ENCODE data around the gene ENGASE.

Gene ENGASE

DNA sequence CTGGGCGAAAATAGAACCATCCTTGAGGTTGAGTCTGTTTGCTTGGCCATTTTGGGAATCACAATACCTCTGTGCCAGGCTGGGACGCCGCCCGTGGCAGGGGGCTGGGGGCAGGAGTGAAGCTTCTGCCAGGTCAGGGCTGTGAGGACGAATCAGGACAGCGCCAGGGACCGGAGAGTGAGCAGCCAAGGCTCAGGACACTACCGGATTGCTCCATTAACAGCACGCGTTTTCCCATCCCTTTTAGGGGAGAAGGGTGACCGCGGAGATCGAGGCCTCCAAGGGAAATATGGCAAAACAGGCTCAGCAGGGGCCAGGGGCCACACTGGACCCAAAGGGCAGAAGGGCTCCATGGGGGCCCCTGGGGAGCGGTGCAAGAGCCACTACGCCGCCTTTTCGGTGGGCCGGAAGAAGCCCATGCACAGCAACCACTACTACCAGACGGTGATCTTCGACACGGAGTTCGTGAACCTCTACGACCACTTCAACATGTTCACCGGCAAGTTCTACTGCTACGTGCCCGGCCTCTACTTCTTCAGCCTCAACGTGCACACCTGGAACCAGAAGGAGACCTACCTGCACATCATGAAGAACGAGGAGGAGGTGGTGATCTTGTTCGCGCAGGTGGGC lies 27.2 kb upstream of the ENGASE start:
- no peaks in the 10 kb centered on the region for H3K27me3 ChIP-seq (ENCODE audit: control insufficient read depth, insufficient read depth, low read length)
- H3K4me1 ChIP-seq (ENCODE audit: control insufficient read depth, insufficient read depth, low read length) = no peaks in the 10 kb centered on the region
- no peak overlapping the region for H3K27ac ChIP-seq (ENCODE audit: low read depth, low read length)
- H3K9ac ChIP-seq (ENCODE audit: low read depth, low read length) = no peak overlapping the region
- H3K9me3 ChIP-seq (ENCODE audit: control insufficient read depth, insufficient read depth, low read length) = no peaks in the 10 kb centered on the region
- no peaks in the 10 kb centered on the region for H3K36me3 ChIP-seq (ENCODE audit: control insufficient read depth, insufficient read depth, low read length)
- no peak overlapping the region for H3K4me3 ChIP-seq (ENCODE audit: low read depth, low read length)

DNA sequence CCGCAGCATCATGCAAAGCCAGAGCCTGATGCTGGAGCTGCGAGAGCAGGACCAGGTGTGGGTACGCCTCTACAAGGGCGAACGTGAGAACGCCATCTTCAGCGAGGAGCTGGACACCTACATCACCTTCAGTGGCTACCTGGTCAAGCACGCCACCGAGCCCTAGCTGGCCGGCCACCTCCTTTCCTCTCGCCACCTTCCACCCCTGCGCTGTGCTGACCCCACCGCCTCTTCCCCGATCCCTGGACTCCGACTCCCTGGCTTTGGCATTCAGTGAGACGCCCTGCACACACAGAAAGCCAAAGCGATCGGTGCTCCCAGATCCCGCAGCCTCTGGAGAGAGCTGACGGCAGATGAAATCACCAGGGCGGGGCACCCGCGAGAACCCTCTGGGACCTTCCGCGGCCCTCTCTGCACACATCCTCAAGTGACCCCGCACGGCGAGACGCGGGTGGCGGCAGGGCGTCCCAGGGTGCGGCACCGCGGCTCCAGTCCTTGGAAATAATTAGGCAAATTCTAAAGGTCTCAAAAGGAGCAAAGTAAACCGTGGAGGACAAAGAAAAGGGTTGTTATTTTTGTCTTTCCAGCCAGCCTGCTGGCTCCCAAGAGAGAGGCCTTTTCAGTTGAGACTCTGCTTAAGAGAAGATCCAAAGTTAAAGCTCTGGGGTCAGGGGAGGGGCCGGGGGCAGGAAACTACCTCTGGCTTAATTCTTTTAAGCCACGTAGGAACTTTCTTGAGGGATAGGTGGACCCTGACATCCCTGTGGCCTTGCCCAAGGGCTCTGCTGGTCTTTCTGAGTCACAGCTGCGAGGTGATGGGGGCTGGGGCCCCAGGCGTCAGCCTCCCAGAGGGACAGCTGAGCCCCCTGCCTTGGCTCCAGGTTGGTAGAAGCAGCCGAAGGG lies 26.4 kb upstream of the ENGASE start:
- Histone ChIP-seq H3K4me3 (ENCODE audit: low read depth, low read length) (no peak overlapping the region), H3K27ac (ENCODE audit: low read depth, low read length) (no peak overlapping the region), H3K36me3 (ENCODE audit: control insufficient read depth, insufficient read depth, low read length) (no peaks in the 10 kb centered on the region), H3K9me3 (ENCODE audit: control insufficient read depth, insufficient read depth, low read length) (no peaks in the 10 kb centered on the region), H3K9ac (ENCODE audit: low read depth, low read length) (no peak overlapping the region), H3K27me3 (ENCODE audit: control insufficient read depth, insufficient read depth, low read length) (no peaks in the 10 kb centered on the region), H3K4me1 (ENCODE audit: control insufficient read depth, insufficient read depth, low read length) (no peaks in the 10 kb centered on the region)

DNA sequence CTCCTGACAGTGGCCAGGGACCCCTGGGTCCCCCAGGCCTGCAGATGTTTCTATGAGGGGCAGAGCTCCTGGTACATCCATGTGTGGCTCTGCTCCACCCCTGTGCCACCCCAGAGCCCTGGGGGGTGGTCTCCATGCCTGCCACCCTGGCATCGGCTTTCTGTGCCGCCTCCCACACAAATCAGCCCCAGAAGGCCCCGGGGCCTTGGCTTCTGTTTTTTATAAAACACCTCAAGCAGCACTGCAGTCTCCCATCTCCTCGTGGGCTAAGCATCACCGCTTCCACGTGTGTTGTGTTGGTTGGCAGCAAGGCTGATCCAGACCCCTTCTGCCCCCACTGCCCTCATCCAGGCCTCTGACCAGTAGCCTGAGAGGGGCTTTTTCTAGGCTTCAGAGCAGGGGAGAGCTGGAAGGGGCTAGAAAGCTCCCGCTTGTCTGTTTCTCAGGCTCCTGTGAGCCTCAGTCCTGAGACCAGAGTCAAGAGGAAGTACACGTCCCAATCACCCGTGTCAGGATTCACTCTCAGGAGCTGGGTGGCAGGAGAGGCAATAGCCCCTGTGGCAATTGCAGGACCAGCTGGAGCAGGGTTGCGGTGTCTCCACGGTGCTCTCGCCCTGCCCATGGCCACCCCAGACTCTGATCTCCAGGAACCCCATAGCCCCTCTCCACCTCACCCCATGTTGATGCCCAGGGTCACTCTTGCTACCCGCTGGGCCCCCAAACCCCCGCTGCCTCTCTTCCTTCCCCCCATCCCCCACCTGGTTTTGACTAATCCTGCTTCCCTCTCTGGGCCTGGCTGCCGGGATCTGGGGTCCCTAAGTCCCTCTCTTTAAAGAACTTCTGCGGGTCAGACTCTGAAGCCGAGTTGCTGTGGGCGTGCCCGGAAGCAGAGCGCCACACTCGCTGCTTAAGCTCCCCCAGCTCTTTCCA lies 25.5 kb upstream of the ENGASE start:
- H3K9me3 ChIP-seq (ENCODE audit: control insufficient read depth, insufficient read depth, low read length) = no peaks in the 10 kb centered on the region
- no peaks in the 10 kb centered on the region for H3K4me1 ChIP-seq (ENCODE audit: control insufficient read depth, insufficient read depth, low read length)
- no peak overlapping the region for H3K27ac ChIP-seq (ENCODE audit: low read depth, low read length)
- H3K4me3 ChIP-seq (ENCODE audit: low read depth, low read length) = no peak overlapping the region
- no peak overlapping the region for H3K9ac ChIP-seq (ENCODE audit: low read depth, low read length)
- no peaks in the 10 kb centered on the region for H3K27me3 ChIP-seq (ENCODE audit: control insufficient read depth, insufficient read depth, low read length)
- no peaks in the 10 kb centered on the region for H3K36me3 ChIP-seq (ENCODE audit: control insufficient read depth, insufficient read depth, low read length)

DNA sequence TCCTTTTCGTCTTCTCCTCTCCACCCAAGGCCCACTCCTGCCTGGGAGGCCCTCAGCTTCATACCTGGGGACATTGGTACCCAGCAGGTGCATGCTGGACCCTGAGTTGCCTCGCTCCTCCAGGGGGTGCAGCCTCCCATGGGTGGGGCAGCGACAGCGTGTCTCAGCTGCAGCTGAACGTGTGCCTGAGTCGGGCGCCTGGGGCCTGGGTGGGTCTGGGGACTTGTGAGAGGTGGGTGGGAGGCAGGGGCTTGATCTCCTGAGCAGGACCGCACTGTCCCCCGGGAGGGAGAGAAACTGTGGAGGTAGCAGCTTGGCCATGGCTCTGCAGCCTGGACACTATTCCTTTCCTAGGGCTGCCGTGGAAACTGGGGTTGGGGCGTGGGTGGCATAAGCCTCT lies 24.8 kb upstream of the ENGASE start:
- no peak overlapping the region for H3K27ac ChIP-seq (ENCODE audit: low read depth, low read length)
- H3K4me3 ChIP-seq (ENCODE audit: low read depth, low read length) = no peak overlapping the region
- no peak overlapping the region for H3K9ac ChIP-seq (ENCODE audit: low read depth, low read length)
- no peaks in the 10 kb centered on the region for H3K36me3 ChIP-seq (ENCODE audit: control insufficient read depth, insufficient read depth, low read length)
- H3K9me3 ChIP-seq (ENCODE audit: control insufficient read depth, insufficient read depth, low read length) = 0 out of 2 replicates have a peak, but pooled peaks cover 3% of the 10 kb centered on the region
- no peaks in the 10 kb centered on the region for H3K27me3 ChIP-seq (ENCODE audit: control insufficient read depth, insufficient read depth, low read length)
- no peaks in the 10 kb centered on the region for H3K4me1 ChIP-seq (ENCODE audit: control insufficient read depth, insufficient read depth, low read length)

DNA sequence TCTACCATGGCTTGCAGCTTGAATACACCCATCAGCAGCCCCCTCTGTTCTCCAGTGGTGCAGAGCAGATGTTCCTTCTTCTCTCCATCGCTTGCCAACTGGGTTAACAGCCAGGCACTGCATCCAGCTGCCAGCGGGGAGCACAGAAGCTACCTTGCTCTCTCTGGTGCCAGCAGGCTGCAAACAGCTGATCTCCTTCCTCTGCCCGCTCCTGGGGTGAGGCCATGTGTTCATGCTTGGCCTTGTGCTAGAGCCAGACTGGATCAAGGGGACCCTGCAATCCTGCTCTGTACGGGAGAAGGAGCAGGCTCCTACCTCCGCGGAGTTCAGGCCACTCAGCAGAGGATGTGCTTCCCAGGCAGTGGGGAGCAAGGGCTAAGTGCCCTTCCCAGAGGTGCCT lies 24.1 kb upstream of the ENGASE start:
- H3K27ac ChIP-seq (ENCODE audit: low read depth, low read length) = no peak overlapping the region
- no peaks in the 10 kb centered on the region for H3K36me3 ChIP-seq (ENCODE audit: control insufficient read depth, insufficient read depth, low read length)
- no peaks in the 10 kb centered on the region for H3K4me1 ChIP-seq (ENCODE audit: control insufficient read depth, insufficient read depth, low read length)
- H3K9ac ChIP-seq (ENCODE audit: low read depth, low read length) = no peak overlapping the region
- 0 out of 2 replicates have a peak, but pooled peaks cover 3% of the 10 kb centered on the region for H3K9me3 ChIP-seq (ENCODE audit: control insufficient read depth, insufficient read depth, low read length)
- no peaks in the 10 kb centered on the region for H3K27me3 ChIP-seq (ENCODE audit: control insufficient read depth, insufficient read depth, low read length)
- H3K4me3 ChIP-seq (ENCODE audit: low read depth, low read length) = no peak overlapping the region

DNA sequence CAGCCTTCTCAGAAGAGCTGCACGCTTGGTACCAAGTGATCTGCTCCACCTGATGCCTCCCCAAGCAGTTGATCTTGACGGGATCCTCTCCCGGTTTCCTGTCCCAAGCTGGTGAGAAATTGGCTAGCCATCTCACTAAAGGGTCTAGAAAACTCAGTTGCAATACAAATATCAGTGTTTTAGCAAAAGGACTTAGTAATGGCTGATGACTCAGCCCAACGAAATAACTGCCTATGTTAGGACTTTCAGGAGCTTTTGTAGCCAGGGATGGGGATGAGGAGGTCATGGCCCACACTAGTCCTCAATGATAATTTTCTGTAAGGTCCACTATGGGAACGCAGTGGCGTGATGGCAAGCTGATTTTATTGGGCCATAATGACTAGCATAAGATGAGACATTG lies 23.3 kb upstream of the ENGASE start:
- no peak overlapping the region for H3K9ac ChIP-seq (ENCODE audit: low read depth, low read length)
- no peaks in the 10 kb centered on the region for H3K27me3 ChIP-seq (ENCODE audit: control insufficient read depth, insufficient read depth, low read length)
- H3K27ac ChIP-seq (ENCODE audit: low read depth, low read length) = no peak overlapping the region
- 0 out of 2 replicates have a peak, but pooled peaks cover 3% of the 10 kb centered on the region for H3K9me3 ChIP-seq (ENCODE audit: control insufficient read depth, insufficient read depth, low read length)
- H3K4me3 ChIP-seq (ENCODE audit: low read depth, low read length) = no peak overlapping the region
- H3K36me3 ChIP-seq (ENCODE audit: control insufficient read depth, insufficient read depth, low read length) = no peaks in the 10 kb centered on the region
- H3K4me1 ChIP-seq (ENCODE audit: control insufficient read depth, insufficient read depth, low read length) = no peaks in the 10 kb centered on the region

DNA sequence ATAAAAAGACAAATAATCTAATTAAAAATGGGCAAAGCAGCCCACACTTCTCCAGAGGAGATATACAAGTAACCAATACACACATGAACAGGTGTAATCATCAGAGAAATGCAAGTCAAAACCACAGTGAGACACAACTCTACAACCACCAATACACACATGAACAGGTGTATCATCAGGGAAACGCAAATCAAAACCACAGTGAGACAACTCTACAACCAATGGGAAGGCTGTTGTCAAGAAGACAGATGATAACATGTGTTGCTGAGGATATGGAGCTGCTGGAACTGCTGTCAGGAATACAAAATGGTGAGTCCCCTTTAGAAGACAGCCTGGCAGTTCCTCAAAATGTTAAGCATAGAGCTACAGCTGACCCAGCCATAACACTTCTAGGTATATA lies 22.5 kb upstream of the ENGASE start:
- Histone ChIP-seq H3K4me3 (ENCODE audit: low read depth, low read length) (no peak overlapping the region), H3K27ac (ENCODE audit: low read depth, low read length) (no peak overlapping the region), H3K9ac (ENCODE audit: low read depth, low read length) (no peak overlapping the region), H3K27me3 (ENCODE audit: control insufficient read depth, insufficient read depth, low read length) (no peaks in the 10 kb centered on the region), H3K4me1 (ENCODE audit: control insufficient read depth, insufficient read depth, low read length) (no peaks in the 10 kb centered on the region), H3K9me3 (ENCODE audit: control insufficient read depth, insufficient read depth, low read length) (0 out of 2 replicates have a peak, but pooled peaks cover 3% of the 10 kb centered on the region), H3K36me3 (ENCODE audit: control insufficient read depth, insufficient read depth, low read length) (no peaks in the 10 kb centered on the region)

DNA sequence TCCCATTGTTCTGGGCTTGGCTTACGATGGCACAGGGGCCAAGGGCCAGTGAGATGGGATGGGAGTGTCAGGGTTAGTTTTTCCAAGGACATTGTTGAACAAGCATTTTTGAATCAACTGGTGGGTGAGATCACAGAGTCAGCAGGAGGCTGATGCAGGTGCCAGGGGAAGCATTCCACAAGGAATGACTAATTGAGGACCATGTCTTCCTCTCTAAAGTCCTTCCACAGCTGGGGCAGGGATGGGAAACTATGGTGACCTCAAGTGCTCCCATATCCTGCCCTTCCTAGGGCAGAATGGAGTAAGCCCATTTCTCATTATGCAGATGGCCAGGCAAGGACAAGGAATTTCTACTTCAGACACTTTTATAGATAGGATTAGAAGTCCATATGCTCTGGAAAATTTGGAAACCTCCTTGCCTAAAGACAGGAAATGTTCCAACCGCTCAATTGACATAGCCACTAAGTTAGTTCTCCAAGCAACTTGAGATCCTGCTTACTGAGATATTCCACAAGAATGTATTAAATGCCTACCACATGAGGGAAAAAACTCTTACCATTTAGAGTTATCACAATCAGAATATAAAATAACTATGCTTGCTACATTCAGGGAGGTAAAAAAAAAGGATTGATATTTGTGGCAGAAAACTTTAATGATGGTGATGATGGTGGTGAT lies 21.2 kb upstream of the ENGASE start:
- no peak overlapping the region for H3K9ac ChIP-seq (ENCODE audit: low read depth, low read length)

DNA sequence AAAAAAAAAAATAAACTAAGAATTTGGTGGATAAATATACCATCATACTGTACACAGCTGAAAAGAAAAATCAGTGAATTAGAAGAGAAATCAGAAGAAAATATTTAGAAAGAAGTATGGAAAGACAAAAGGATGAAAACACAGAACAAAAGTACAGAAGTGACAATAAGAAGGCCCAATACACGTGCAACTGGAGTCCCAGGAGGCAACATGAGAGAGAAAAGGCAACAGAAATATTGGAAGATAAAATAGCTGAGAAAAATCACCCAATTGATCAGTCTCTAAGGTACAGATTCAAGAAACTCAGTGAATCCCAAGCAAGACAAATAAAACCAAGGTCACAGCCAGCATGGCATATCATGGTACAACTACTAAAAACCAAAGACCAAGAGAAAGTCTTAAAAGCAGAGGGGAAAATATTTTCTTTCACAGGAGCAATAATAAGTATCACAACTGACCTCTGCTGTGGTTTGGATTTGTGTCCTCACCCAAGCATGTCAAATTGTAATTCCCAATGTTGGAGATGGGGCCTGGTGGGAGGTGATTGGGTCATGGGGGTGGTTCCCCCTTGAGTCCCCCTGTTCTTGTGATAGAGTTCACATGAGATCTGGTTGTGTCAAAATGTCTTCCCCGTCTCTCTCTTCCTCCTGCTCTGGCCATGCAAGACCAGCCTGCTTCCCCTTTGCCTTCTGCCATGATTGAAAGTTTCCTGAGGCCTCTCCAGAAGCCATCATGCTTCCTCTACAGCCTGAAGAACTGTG lies 20.2 kb upstream of the ENGASE start:
- Histone ChIP-seq H3K4me3 (ENCODE audit: low read depth, low read length) (no peak overlapping the region), H3K4me1 (ENCODE audit: control insufficient read depth, insufficient read depth, low read length) (no peaks in the 10 kb centered on the region), H3K9ac (ENCODE audit: low read depth, low read length) (no peak overlapping the region), H3K9me3 (ENCODE audit: control insufficient read depth, insufficient read depth, low read length) (0 out of 2 replicates have a peak, but pooled peaks cover 3% of the 10 kb centered on the region), H3K27ac (ENCODE audit: low read depth, low read length) (no peak overlapping the region), H3K36me3 (ENCODE audit: control insufficient read depth, insufficient read depth, low read length) (no peaks in the 10 kb centered on the region), H3K27me3 (ENCODE audit: control insufficient read depth, insufficient read depth, low read length) (no peaks in the 10 kb centered on the region)

More for the DNA sequence above, 21.2 kb upstream of the ENGASE start:
- no peaks in the 10 kb centered on the region for H3K27me3 ChIP-seq (ENCODE audit: control insufficient read depth, insufficient read depth, low read length)
- no peak overlapping the region for H3K4me3 ChIP-seq (ENCODE audit: low read depth, low read length)
- H3K36me3 ChIP-seq (ENCODE audit: control insufficient read depth, insufficient read depth, low read length) = no peaks in the 10 kb centered on the region
- 0 out of 2 replicates have a peak, but pooled peaks cover 3% of the 10 kb centered on the region for H3K9me3 ChIP-seq (ENCODE audit: control insufficient read depth, insufficient read depth, low read length)
- H3K4me1 ChIP-seq (ENCODE audit: control insufficient read depth, insufficient read depth, low read length) = no peaks in the 10 kb centered on the region
- H3K27ac ChIP-seq (ENCODE audit: low read depth, low read length) = no peak overlapping the region

DNA sequence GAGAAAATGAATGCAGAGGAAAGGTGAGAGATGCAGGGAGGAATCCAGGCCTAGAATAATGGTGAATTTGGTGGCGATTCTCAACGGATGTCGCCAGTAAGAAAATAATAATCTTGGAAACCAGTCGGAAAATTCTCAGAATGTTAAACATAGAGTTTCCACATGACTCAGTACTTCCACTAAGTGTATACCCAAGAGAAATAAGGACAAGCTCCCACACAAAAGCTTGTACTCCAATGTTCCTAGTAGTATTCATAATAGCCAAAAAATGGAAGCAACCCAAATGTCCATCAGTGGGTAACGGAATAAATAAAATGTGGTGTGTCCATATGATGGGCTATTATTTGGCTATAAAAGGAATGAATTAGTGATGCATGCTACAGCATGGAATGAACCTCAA lies 19.4 kb upstream of the ENGASE start:
- Histone ChIP-seq H3K36me3 (ENCODE audit: control insufficient read depth, insufficient read depth, low read length) (no peaks in the 10 kb centered on the region), H3K9ac (ENCODE audit: low read depth, low read length) (no peak overlapping the region), H3K4me3 (ENCODE audit: low read depth, low read length) (no peak overlapping the region), H3K9me3 (ENCODE audit: control insufficient read depth, insufficient read depth, low read length) (0 out of 2 replicates have a peak, but pooled peaks cover 3% of the 10 kb centered on the region), H3K27ac (ENCODE audit: low read depth, low read length) (no peak overlapping the region), H3K4me1 (ENCODE audit: control insufficient read depth, insufficient read depth, low read length) (no peaks in the 10 kb centered on the region), H3K27me3 (ENCODE audit: control insufficient read depth, insufficient read depth, low read length) (no peaks in the 10 kb centered on the region)

Measured in HUES48 (cell line).